Esophagus squamous epithelium (tissue), 5 donors: Measurements from ENCODE around the gene PRKCD. TPM values are rescaled to one million over a fixed set of nuclear protein-coding genes. Genes with fewer than 3 reads are reported as not detected.

ENCODE experiments used
- DNase-seq: peaks from one replicate; lab custom pipeline; 2025; lab: John Stamatoyannopoulos, UW
- H3K27ac ChIP-seq, 4 donors: fragments of 200-600 bp; sonication (generic); one replicate each; pipeline ENCODE4 v1.5.1; 2016 to 2019; ENCODE audit warnings: mild to moderate bottlenecking in 1 of 4
- H3K27me3 ChIP-seq, 4 donors: fragments of 200-600 bp; sonication (generic); 1 replicate in 3 of 4; 2 replicates in 1 of 4; pipeline versions ENCODE4 v1.5.1 to v1.6.0; 2017 to 2021; ENCODE audit warnings: antibody characterized with exemption in 1 of 4
- H3K36me3 ChIP-seq, 3 donors: fragments of 200-600 bp; sonication (generic); one replicate each; pipeline ENCODE4 v1.5.1; 2016 to 2019
- H3K4me1 ChIP-seq, 3 donors: fragments of 200-600 bp; sonication (generic); one replicate each; pipeline ENCODE4 v1.5.1; 2017 to 2019
- H3K4me3 ChIP-seq, 4 donors: fragments of 200-600 bp; sonication (generic); 1 replicate in 3 of 4; 2 replicates in 1 of 4; pipeline ENCODE4 v1.5.1; 2016 to 2019; ENCODE audit warnings: mild to moderate bottlenecking in 2 of 4, moderate library complexity in 1 of 4
- H3K9me3 ChIP-seq, 3 donors: fragments of 200-600 bp; sonication (generic); one replicate each; pipeline ENCODE4 v1.5.1; 2016 to 2019
- CTCF ChIP-seq, 6 experiments: fragments of 450-650 bp in 4 of 6; fragments of 200-600 bp in 2 of 6; sonication (generic) in 2 of 6; IDR thresholded peaks; one replicate each; pipeline ENCODE4 v1.5.1; 2016 to 2019; ENCODE audit warnings: antibody characterized with exemption in 6 of 6, mild to moderate bottlenecking in 4 of 6, moderate library complexity in 4 of 6
- POLR2A ChIP-seq, 4 donors: fragments of 450-650 bp; IDR thresholded peaks; one replicate each; pipeline ENCODE4 v1.6.1; 2017; ENCODE audit warnings: antibody characterized with exemption in 4 of 4, mild to moderate bottlenecking in 4 of 4, moderate library complexity in 3 of 4
- WGBS, 2 donors: methylation state at CpG; one replicate each; pipeline ENCODE4 v1.1.5; 2018; 5-methylcytosine and 5-hydroxymethylcytosine counted together
- intact Hi-C: fragments of 100-400 bp; cut with DNase I; formaldehyde crosslinking; loops from one replicate; pipeline ENCODE4 v1.15.0; 2022
- total RNA-seq, 4 donors: library from RNA; depleted of rRNA; stranded (reverse); fragments of >200 nt; gene quantifications; one replicate each; pipeline ENCODE4 v1.1.0, GENCODE V29; 2016
- donor health status: DM: yes; HTN: yes; CAD: no.

The PRKCD gene
- total RNA-seq, 4 donors from 2014 or later: 8.8 to 21.5 (median 20.1) TPM

GRCh38 chr3:53137221-53137620 lies 23.8 kb upstream of the PRKCD start:
- Histone ChIP-seq H3K27me3 (no peaks in the 10 kb centered on the region), H3K9me3 (no peaks in the 10 kb centered on the region), H3K36me3 (no peaks in the 10 kb centered on the region), H3K4me1 (peaks cover 0 to 30% (median 8%) of the 10 kb centered on the region in 3 donors), H3K4me3 (no peak overlapping the region), H3K27ac (no peak overlapping the region)
- 56 to 60% methylated on average over 2 of the region's 2 CpGs for WGBS, 2 donors
- DNase-seq: no peak
- TF ChIP-seq POLR2A (IDR thresholded peaks at IDR 0.05) (no peak), CTCF (IDR thresholded peaks at IDR 0.05) (no peak)
- intact Hi-C loops: no loop called here

- DNase-seq: no peak
Observed at GRCh38 chr3:53137835-53138446, 23.1 kb upstream of the PRKCD start.

GRCh38 chr3:53139906-53140846 lies 20.8 kb upstream of the PRKCD start:
- Histone ChIP-seq H3K4me3 (no peak overlapping the region), H3K27me3 (no peaks in the 10 kb centered on the region), H3K36me3 (no peaks in the 10 kb centered on the region), H3K27ac (no peak overlapping the region), H3K4me1 (peaks cover 0 to 23% (median 8%) of the 10 kb centered on the region in 3 donors), H3K9me3 (no peaks in the 10 kb centered on the region)
- intact Hi-C loops: no loop called here
- 45 to 49% methylated on average over 5 to 6 of the region's 6 CpGs for WGBS, 2 donors
- no peak for TF ChIP-seq POLR2A (IDR thresholded peaks at IDR 0.05)
- TF ChIP-seq CTCF (IDR thresholded peaks at IDR 0.05): no peak
- DNase-seq: no peak

More at GRCh38 chr3:53137835-53138446, 23.1 kb upstream of the PRKCD start:
- Histone ChIP-seq H3K4me1 (peaks cover 0 to 30% (median 8%) of the 10 kb centered on the region in 3 donors), H3K27ac (no peak overlapping the region), H3K4me3 (no peak overlapping the region), H3K9me3 (no peaks in the 10 kb centered on the region), H3K27me3 (no peaks in the 10 kb centered on the region), H3K36me3 (no peaks in the 10 kb centered on the region)
- intact Hi-C loops: no loop called here
- TF ChIP-seq POLR2A (IDR thresholded peaks at IDR 0.05) (no peak), CTCF (IDR thresholded peaks at IDR 0.05) (no peak)
- 86 to 93% methylated on average over 4 of the region's 4 CpGs for WGBS, 2 donors

GRCh38 chr3:53140847-53141845 lies 19.9 kb upstream of the PRKCD start:
- TF ChIP-seq CTCF (IDR thresholded peaks at IDR 0.05): no peak
- no peak for TF ChIP-seq POLR2A (IDR thresholded peaks at IDR 0.05)
- WGBS, 2 donors: 59 to 60% methylated on average over 4 to 6 of the region's 6 CpGs
- H3K4me1 ChIP-seq: peaks cover 0 to 17% (median 4%) of the 10 kb centered on the region in 3 donors
- intact Hi-C loops: no loop called here
- H3K27me3 ChIP-seq: no peaks in the 10 kb centered on the region
- H3K27ac ChIP-seq: no peak overlapping the region
- H3K4me3 ChIP-seq: no peak overlapping the region
- H3K36me3 ChIP-seq: no peaks in the 10 kb centered on the region
- H3K9me3 ChIP-seq: no peaks in the 10 kb centered on the region
- no peak for DNase-seq
